HEK293 (cell line): ENCODE data around the gene SH3RF1.

Experiments
- PBX3 ChIP-seq: sonication (generic); formaldehyde crosslinking; IDR thresholded peaks from 2 replicates; pipeline ENCODE4 v1.8.1; 2022; ENCODE audit warnings: mild to moderate bottlenecking, moderate library complexity, missing genetic modification reagents
- REST ChIP-seq: fragments of 450-650 bp; formaldehyde crosslinking; IDR thresholded peaks from 2 replicates; pipeline ENCODE4 v1.5.1; 2016; ENCODE audit warnings: missing biosample characterization, missing genetic modification characterization
- ZNF558 ChIP-seq: fragments of 450-650 bp; formaldehyde crosslinking; IDR thresholded peaks from 2 replicates; pipeline ENCODE4 v1.5.1; 2016; ENCODE audit warnings: missing biosample characterization, missing genetic modification characterization

- TF ChIP-seq ZNF558 (tag by site-specific recombination) (no peak), PBX3 (no peak), REST (tag by site-specific recombination) (no peak)
Measured at GRCh38 chr4:169266661-169267060, 4.1 kb downstream of the SH3RF1 start.
